ENCODE measurements around the gene CHRND.

- TF ChIP-seq CTCF (IDR thresholded peaks at IDR 0.05) (no peak), POLR2A (IDR thresholded peaks at IDR 0.05) (no peak)
These were observed 37.8 kb upstream of the CHRND start for GRCh38 chr2:232488097-232488711.
